GM12878 (cell line): ENCODE results near the gene H2BW1.

Source experiments
- NFYB ChIP-seq: IDR thresholded peaks from 2 replicates; pipeline ENCODE4 v1.6.1; 2011; ENCODE audit warnings: low read depth, mild to moderate bottlenecking, low read length, improper control_type of control experiment, moderate library complexity; ENCODE audit not compliant: insufficient read depth
- POLR2AphosphoS5 ChIP-seq: IDR thresholded peaks from 2 replicates; pipeline ENCODE4 v1.6.1; 2011; ENCODE audit warnings: mild to moderate bottlenecking, low read length, inconsistent platforms
- ZNF384 ChIP-seq: IDR thresholded peaks from 2 replicates; pipeline ENCODE4 v1.6.1; 2012; ENCODE audit warnings: low read depth, mild to moderate bottlenecking, low read length, improper control_type of control experiment, borderline replicate concordance

DNA sequence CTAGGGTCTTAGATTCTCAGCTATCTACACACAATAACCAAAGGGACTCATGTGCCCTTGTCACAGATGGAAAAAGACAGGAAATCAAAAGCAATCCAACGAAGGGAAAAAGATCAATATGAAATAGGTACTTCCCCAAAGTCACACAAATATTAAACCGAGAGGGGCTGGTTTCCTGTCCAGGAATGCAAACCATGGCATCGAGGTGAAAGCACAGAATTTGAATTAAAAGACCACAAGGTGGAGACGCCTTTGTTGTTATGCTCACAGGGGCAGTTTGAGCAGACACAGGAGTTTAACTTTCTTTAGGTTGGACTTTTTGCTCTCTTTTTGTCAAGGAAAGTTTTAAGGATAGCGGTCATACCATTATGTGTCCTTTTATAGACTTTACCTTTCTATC lies 14.3 kb downstream of the H2BW1 start:
- TF ChIP-seq POLR2AphosphoS5, result no peak
- TF ChIP-seq NFYB, result no peak
- TF ChIP-seq ZNF384, result no peak
